NB4 (cell line): ENCODE data around the gene DUSP7.

Source experiments
- CTCF ChIP-seq: IDR thresholded peaks from one replicate; pipeline ENCODE4 v1.5.1; 2012; ENCODE audit warnings: low read depth, low read length
- MAX ChIP-seq: IDR thresholded peaks from 2 replicates; pipeline ENCODE4 v1.6.1; 2011; ENCODE audit warnings: low read depth, low read length
- MYC ChIP-seq: IDR thresholded peaks from 2 replicates; pipeline ENCODE4 v1.6.1; 2011; ENCODE audit warnings: low read depth, low read length
- POLR2A ChIP-seq: IDR thresholded peaks from 2 replicates; pipeline ENCODE4 v1.6.1; 2011; ENCODE audit warnings: mild to moderate bottlenecking; ENCODE audit not compliant: insufficient read length; ENCODE audit errors: extremely low read depth

- no peak for TF ChIP-seq CTCF
- no peak for TF ChIP-seq MYC
- no peak for TF ChIP-seq POLR2A
- TF ChIP-seq MAX = no peak
These were observed 14.6 kb upstream of the DUSP7 start for GRCh38 chr3:52070724-52071621.
